ENCODE data around the gene GSAP. TPM values are rescaled to one million over a fixed set of nuclear protein-coding genes. Genes with fewer than 3 reads are reported as not detected.
A peak's percentile ranks its signal among the peaks of the same experiment; 100 is the strongest.

The GSAP gene
- total and polyA plus RNA-seq, 4 donors, result 3.7 to 24.1 (median 8.0) TPM

- no peaks in the 10 kb centered on the region for H3K27me3 ChIP-seq (ENCODE audit: control insufficient read depth in 1 of 2, insufficient read depth in 2 of 2, low read length in 1 of 2)
- ATAC-seq (ENCODE audit: low FRiP score) (no peak), DNase-seq (no peak)
- no peaks in the 10 kb centered on the region for H3K4me1 ChIP-seq (ENCODE audit: control insufficient read depth in 1 of 2, insufficient read depth in 2 of 2, low read length in 2 of 2)
- H3K4me3 ChIP-seq (ENCODE audit: low read length in 2 of 2), result no peak overlapping the region
- intact Hi-C loops (cut with DNase I), result no loop called here
- WGBS, 2 donors, result 83 to 86% methylated on average over 5 of the region's 5 CpGs
- no peaks in the 10 kb centered on the region for H3K9me3 ChIP-seq (ENCODE audit: control insufficient read depth, low read length)
- no peaks in the 10 kb centered on the region for H3K36me3 ChIP-seq (ENCODE audit: control insufficient read depth in 1 of 2, insufficient read depth in 2 of 2, low read length in 1 of 2)
- no peak overlapping the region for H3K27ac ChIP-seq (ENCODE audit: low read depth in 1 of 2, low read length in 2 of 2)
These were observed 4.3 kb upstream of the GSAP start for GRCh38 chr7:77420438-77420837.

GRCh38 chr7:77419102-77419501 lies 3.0 kb upstream of the GSAP start:
- ATAC-seq (ENCODE audit: low FRiP score) (no peak), DNase-seq (no peak)
- intact Hi-C loops (cut with DNase I), result no loop called here
- H3K4me3 ChIP-seq (ENCODE audit: low read length in 2 of 2), result no peak overlapping the region
- 88 to 90% methylated on average over 4 of the region's 4 CpGs for WGBS, 2 donors
- H3K9me3 ChIP-seq (ENCODE audit: control insufficient read depth, low read length), result no peaks in the 10 kb centered on the region
- no peaks in the 10 kb centered on the region for H3K27me3 ChIP-seq (ENCODE audit: control insufficient read depth in 1 of 2, insufficient read depth in 2 of 2, low read length in 1 of 2)
- no peaks in the 10 kb centered on the region for H3K36me3 ChIP-seq (ENCODE audit: control insufficient read depth in 1 of 2, insufficient read depth in 2 of 2, low read length in 1 of 2)
- no peaks in the 10 kb centered on the region for H3K4me1 ChIP-seq (ENCODE audit: control insufficient read depth in 1 of 2, insufficient read depth in 2 of 2, low read length in 2 of 2)
- no peak overlapping the region for H3K27ac ChIP-seq (ENCODE audit: low read depth in 1 of 2, low read length in 2 of 2)

GRCh38 chr7:77417801-77418200 lies 1.7 kb upstream of the GSAP start:
- no peak for ATAC-seq (ENCODE audit: low FRiP score)
- H3K27me3 ChIP-seq (ENCODE audit: control insufficient read depth in 1 of 2, insufficient read depth in 2 of 2, low read length in 1 of 2), result no peaks in the 10 kb centered on the region
- H3K27ac ChIP-seq (ENCODE audit: low read depth in 1 of 2, low read length in 2 of 2), result no peak overlapping the region
- H3K9me3 ChIP-seq (ENCODE audit: control insufficient read depth, low read length), result no peaks in the 10 kb centered on the region
- WGBS, 2 donors, result 97 to 98% methylated on average over 4 of the region's 4 CpGs
- intact Hi-C loops (cut with DNase I), result no loop called here
- H3K4me3 ChIP-seq (ENCODE audit: low read length in 2 of 2), result no peak overlapping the region
- no peaks in the 10 kb centered on the region for H3K36me3 ChIP-seq (ENCODE audit: control insufficient read depth in 1 of 2, insufficient read depth in 2 of 2, low read length in 1 of 2)
- no peaks in the 10 kb centered on the region for H3K4me1 ChIP-seq (ENCODE audit: control insufficient read depth in 1 of 2, insufficient read depth in 2 of 2, low read length in 2 of 2)
- DNase-seq, result no peak

- Histone ChIP-seq H3K4me1 (ENCODE audit: control insufficient read depth in 1 of 2, insufficient read depth in 2 of 2, low read length in 2 of 2) (no peaks in the 10 kb centered on the region), H3K4me3 (ENCODE audit: low read length in 2 of 2) (peak overlapping the region; percentile 64 to 74), H3K27me3 (ENCODE audit: control insufficient read depth in 1 of 2, insufficient read depth in 2 of 2, low read length in 1 of 2) (no peaks in the 10 kb centered on the region), H3K36me3 (ENCODE audit: control insufficient read depth in 1 of 2, insufficient read depth in 2 of 2, low read length in 1 of 2) (no peaks in the 10 kb centered on the region), H3K27ac (ENCODE audit: low read depth in 1 of 2, low read length in 2 of 2) (peak overlapping the region in 1 of 2 donors; percentile 29), H3K9me3 (ENCODE audit: control insufficient read depth, low read length) (no peaks in the 10 kb centered on the region)
- WGBS, 2 donors, result 59% methylated on average over 20 of the region's 20 CpGs
- intact Hi-C loops (cut with DNase I), result no loop called here
- no peak for ATAC-seq (ENCODE audit: low FRiP score)
- DNase-seq, result no peak
These were observed 647 bp upstream of the GSAP start for GRCh38 chr7:77416621-77417371.

- H3K4me1 ChIP-seq (ENCODE audit: control insufficient read depth in 1 of 2, insufficient read depth in 2 of 2, low read length in 2 of 2), result no peaks in the 10 kb centered on the region
These were observed 700 bp downstream of the GSAP start for GRCh38 chr7:77415476-77415822.

GRCh38 chr7:77413861-77414424 lies 2.2 kb downstream of the GSAP start:
- H3K4me3 ChIP-seq (ENCODE audit: low read length in 2 of 2), result no peak overlapping the region
- no peaks in the 10 kb centered on the region for H3K27me3 ChIP-seq (ENCODE audit: control insufficient read depth in 1 of 2, insufficient read depth in 2 of 2, low read length in 1 of 2)
- H3K4me1 ChIP-seq (ENCODE audit: control insufficient read depth in 1 of 2, insufficient read depth in 2 of 2, low read length in 2 of 2), result no peaks in the 10 kb centered on the region
- no peak for DNase-seq
- intact Hi-C loops (cut with DNase I), result no loop called here
- no peaks in the 10 kb centered on the region for H3K36me3 ChIP-seq (ENCODE audit: control insufficient read depth in 1 of 2, insufficient read depth in 2 of 2, low read length in 1 of 2)
- H3K27ac ChIP-seq (ENCODE audit: low read depth in 1 of 2, low read length in 2 of 2), result no peak overlapping the region
- H3K9me3 ChIP-seq (ENCODE audit: control insufficient read depth, low read length), result no peaks in the 10 kb centered on the region
- ATAC-seq (ENCODE audit: low FRiP score), result no peak

More at GRCh38 chr7:77415476-77415822, 700 bp downstream of the GSAP start:
- DNase-seq, result no peak
- peak overlapping the region; percentile 64 to 74 for H3K4me3 ChIP-seq (ENCODE audit: low read length in 2 of 2)
- intact Hi-C loops (cut with DNase I), result no loop called here
- ATAC-seq (ENCODE audit: low FRiP score), result peak; percentile 53
- H3K9me3 ChIP-seq (ENCODE audit: control insufficient read depth, low read length), result no peaks in the 10 kb centered on the region
- H3K36me3 ChIP-seq (ENCODE audit: control insufficient read depth in 1 of 2, insufficient read depth in 2 of 2, low read length in 1 of 2), result no peaks in the 10 kb centered on the region
- H3K27ac ChIP-seq (ENCODE audit: low read depth in 1 of 2, low read length in 2 of 2), result no peak overlapping the region
- no peaks in the 10 kb centered on the region for H3K27me3 ChIP-seq (ENCODE audit: control insufficient read depth in 1 of 2, insufficient read depth in 2 of 2, low read length in 1 of 2)
- WGBS, 2 donors, result 1 to 2% methylated on average over 25 of the region's 25 CpGs

GRCh38 chr7:77413128-77413527 lies 3.0 kb downstream of the GSAP start:
- intact Hi-C loops (cut with DNase I), result no loop called here
- Histone ChIP-seq H3K27ac (ENCODE audit: low read depth in 1 of 2, low read length in 2 of 2) (no peak overlapping the region), H3K27me3 (ENCODE audit: control insufficient read depth in 1 of 2, insufficient read depth in 2 of 2, low read length in 1 of 2) (no peaks in the 10 kb centered on the region), H3K4me1 (ENCODE audit: control insufficient read depth in 1 of 2, insufficient read depth in 2 of 2, low read length in 2 of 2) (no peaks in the 10 kb centered on the region), H3K4me3 (ENCODE audit: low read length in 2 of 2) (no peak overlapping the region), H3K9me3 (ENCODE audit: control insufficient read depth, low read length) (no peaks in the 10 kb centered on the region), H3K36me3 (ENCODE audit: control insufficient read depth in 1 of 2, insufficient read depth in 2 of 2, low read length in 1 of 2) (no peaks in the 10 kb centered on the region)
- ATAC-seq (ENCODE audit: low FRiP score) (no peak), DNase-seq (no peak)
- WGBS, 2 donors, result 82 to 84% methylated on average over 4 of the region's 4 CpGs

GRCh38 chr7:77409739-77410547 lies 6.2 kb downstream of the GSAP start:
- H3K4me3 ChIP-seq (ENCODE audit: low read length in 2 of 2), result no peak overlapping the region
- H3K27ac ChIP-seq (ENCODE audit: low read depth in 1 of 2, low read length in 2 of 2), result no peak overlapping the region
- DNase-seq (no peak), ATAC-seq (ENCODE audit: low FRiP score) (no peak)
- no peaks in the 10 kb centered on the region for H3K9me3 ChIP-seq (ENCODE audit: control insufficient read depth, low read length)
- H3K4me1 ChIP-seq (ENCODE audit: control insufficient read depth in 1 of 2, insufficient read depth in 2 of 2, low read length in 2 of 2), result no peaks in the 10 kb centered on the region
- intact Hi-C loops (cut with DNase I), result no loop called here
- H3K27me3 ChIP-seq (ENCODE audit: control insufficient read depth in 1 of 2, insufficient read depth in 2 of 2, low read length in 1 of 2), result no peaks in the 10 kb centered on the region
- WGBS, 2 donors, result 74 to 78% methylated on average over 5 of the region's 5 CpGs
- no peaks in the 10 kb centered on the region for H3K36me3 ChIP-seq (ENCODE audit: control insufficient read depth in 1 of 2, insufficient read depth in 2 of 2, low read length in 1 of 2)
